GM12878 (cell line): Measurements from ENCODE around the gene SERPINH1. TPM values are rescaled to one million over a fixed set of nuclear protein-coding genes. Genes with fewer than 3 reads are reported as not detected.
A peak's percentile ranks its signal among the peaks of the same experiment; 100 is the strongest.

Experiments
- ATAC-seq: fragments of 200-7000 bp; cut with Tn5 transposase; 3 replicates; pipeline ENCODE4 v1.9.1; 2020; ENCODE audit warnings: mild to moderate bottlenecking, moderate library complexity
- BruUV-seq: library from RNA; stranded (reverse); fragments of 400-500 nt; replicated peaks from 2 replicates; lab custom pipeline; 2021; lab: Mats Ljungman, UMichigan
- CTCF ChIA-PET: fragments of 300-600 bp; sonication (Branson Sonifier 250); formaldehyde crosslinking; extraction: SDS; loops from one replicate; lab custom pipeline; 2021; ENCODE audit warnings: inconsistent platforms; lab: Yijun Ruan, JAX
- POLR2A ChIA-PET: fragments of 350-600 bp; formaldehyde crosslinking; extraction: SDS; loops from one replicate; lab custom pipeline; 2021; ENCODE audit warnings: inconsistent platforms; lab: Charles Lee
- RAD21 ChIA-PET: fragments of 300-600 bp; sonication (Branson Sonifier 250); formaldehyde crosslinking; loops from one replicate; lab custom pipeline; 2023; ENCODE audit warnings: antibody characterized with exemption; ENCODE audit not compliant: unreplicated experiment; lab: Charles Lee
- SMC1A ChIA-PET: fragments of 300-600 bp; sonication (Branson Sonifier 250); formaldehyde crosslinking; loops from one replicate; lab custom pipeline; 2023; ENCODE audit not compliant: unreplicated experiment, uncharacterized antibody; lab: Charles Lee
- DNase-seq: peaks from one replicate; pipeline ENCODE4 v3.0.0-alpha.2; 2011; ENCODE audit warnings: low read depth, low spot score
- FAIRE-seq: peaks from 3 replicates; lab custom pipeline; 2011; peaks lifted over from hg19 to GRCh38; lab: Jason Lieb, UNC
- H2AFZ ChIP-seq: 2 replicates; pipeline ENCODE4 v1.6.0; 2011; ENCODE audit warnings: low read depth, low read length, control low read depth; ENCODE audit not compliant: control insufficient read depth
- H3K27ac ChIP-seq: 2 replicates; pipeline ENCODE4 v1.5.1; 2011; ENCODE audit warnings: control low read depth; ENCODE audit not compliant: control insufficient read depth, insufficient read depth
- H3K27me3 ChIP-seq, 2 experiments: replicated peaks in 1 of 2; 2 replicates each; pipeline versions ENCODE4 v1.6.0 to v1.6.1; 2011; ENCODE audit warnings: low read length in 1 of 2; ENCODE audit not compliant: control insufficient read depth in 2 of 2, insufficient read depth in 2 of 2
- H3K36me3 ChIP-seq, 2 experiments: 2 replicates each; pipeline ENCODE4 v1.5.1; 2011; ENCODE audit warnings: low read length in 1 of 2; ENCODE audit not compliant: control insufficient read depth in 2 of 2, insufficient read depth in 2 of 2
- H3K4me1 ChIP-seq: 2 replicates; pipeline ENCODE4 v1.6.1; 2011; ENCODE audit warnings: mild to moderate bottlenecking, low read length, moderate library complexity, mixed read lengths; ENCODE audit not compliant: control insufficient read depth, insufficient read depth
- H3K4me2 ChIP-seq: 2 replicates; pipeline ENCODE4 v1.6.0; 2011; ENCODE audit warnings: control low read depth; ENCODE audit not compliant: control insufficient read depth, insufficient read depth
- H3K4me3 ChIP-seq: fragments of 200-600 bp; sonication (generic); 2 replicates; pipeline ENCODE4 v1.5.1; 2016
- H3K79me2 ChIP-seq: 2 replicates; pipeline ENCODE4 v1.6.0; 2011; ENCODE audit warnings: low read length; ENCODE audit not compliant: control insufficient read depth, insufficient read depth
- H3K9ac ChIP-seq: 2 replicates; pipeline ENCODE4 v1.8.0; 2011; ENCODE audit warnings: low read length, control low read depth, mixed read lengths; ENCODE audit not compliant: control insufficient read depth, insufficient read depth
- H3K9me3 ChIP-seq: replicated peaks from 3 replicates; pipeline ENCODE4 v1.5.1; 2011; ENCODE audit warnings: mild to moderate bottlenecking, low read length; ENCODE audit not compliant: control insufficient read depth, insufficient read depth
- H4K20me1 ChIP-seq: 2 replicates; pipeline ENCODE4 v1.6.0; 2011; ENCODE audit not compliant: control insufficient read depth, insufficient read depth
- CHD2 ChIP-seq: IDR thresholded peaks from 2 replicates; pipeline ENCODE4 v1.6.1; 2011; ENCODE audit warnings: low read depth, low read length, improper control_type of control experiment, borderline replicate concordance
- FOXM1 ChIP-seq: IDR thresholded peaks from 2 replicates; pipeline ENCODE4 v1.6.1; 2012; ENCODE audit warnings: low read depth, mild to moderate bottlenecking, inconsistent platforms, low read length, moderate library complexity
- NFXL1 ChIP-seq: fragments of 450-650 bp; IDR thresholded peaks from 2 replicates; pipeline ENCODE4 v1.6.1; 2017; ENCODE audit warnings: antibody characterized with exemption, mild to moderate bottlenecking, borderline replicate concordance
- PAX5 ChIP-seq: IDR thresholded peaks from 2 replicates; pipeline ENCODE4 v1.6.1; 2011; ENCODE audit warnings: low read depth, low read length, borderline replicate concordance
- ZNF207 ChIP-seq: fragments of 450-650 bp; IDR thresholded peaks from 2 replicates; pipeline ENCODE4 v1.6.1; 2014; ENCODE audit warnings: antibody characterized with exemption, mild to moderate bottlenecking, borderline replicate concordance
- ZNF622 ChIP-seq: fragments of 450-650 bp; IDR thresholded peaks from 2 replicates; pipeline ENCODE4 v1.6.1; 2017; ENCODE audit warnings: mild to moderate bottlenecking, inconsistent platforms
- WGBS: methylation state at CpG from one replicate; pipeline ENCODE4 v1.1.6; 2016; ENCODE audit warnings: low lambda C conversion rate; ENCODE audit not compliant: insufficient replicate concordance, insufficient coverage; ENCODE audit errors: missing lambda C conversion rate; 5-methylcytosine and 5-hydroxymethylcytosine counted together
- in situ Hi-C: fragments of 300-500 bp; cut with MboI; formaldehyde crosslinking; loops from 9 replicates; pipeline ENCODE4 v1.14.3; 2018; ENCODE audit warnings: mixed read lengths
- intact Hi-C: fragments of 100-400 bp; cut with micrococcal nuclease; formaldehyde crosslinking; loops from one replicate; pipeline ENCODE4 v1.14.2; 2022; ENCODE audit not compliant: unreplicated experiment
- polyA plus RNA-seq, 11 experiments: library from polyadenylated mRNA; depleted of rRNA in 4 of 11; unstranded in 6 of 11; stranded (reverse) in 5 of 11; fragments of >200 nt; fragmentation: Nextera tagmentation in 4 of 11; fragmentation: Illumina TruSeq in 1 of 11; extraction: Ambion mirVana in 4 of 11; extraction: Trizol in 1 of 11; gene quantifications; 1 replicate in 1 of 11; 2 replicates in 10 of 11; pipeline versions ENCODE4 v1.2.1 to v1.2.3, GENCODE V29; 2011 to 2016; ENCODE audit warnings: inconsistent platforms in 2 of 11, missing spikeins in 2 of 11, low read depth in 1 of 11
- total RNA-seq, 4 experiments: library from RNA; depleted of rRNA in 3 of 4; stranded (reverse); fragments of >200 nt in 3 of 4; fragmentation: Illumina TruSeq in 1 of 4; extraction: Trizol in 1 of 4; gene quantifications; 2 replicates each; pipeline versions ENCODE4 v1.2.1 to v1.2.3, GENCODE V29; 2013 to 2021
- TF ChIP-seq, protein P1 (sequence below): IDR thresholded peaks from 2 replicates; pipeline ENCODE4 v1.6.1; 2011; ENCODE audit warnings: borderline replicate concordance, low read depth, mild to moderate bottlenecking, moderate library complexity, mixed read lengths, low read length; ENCODE audit not compliant: insufficient read depth; ENCODE audit errors: extremely low read length

Gene SERPINH1
- total and polyA plus RNA-seq, 10 of the 15 experiments (the other 5 are each of a cell fraction or from before 2014, with no cell fraction given), result 0.34 to 19.8 (median 13.7) TPM

DNA sequence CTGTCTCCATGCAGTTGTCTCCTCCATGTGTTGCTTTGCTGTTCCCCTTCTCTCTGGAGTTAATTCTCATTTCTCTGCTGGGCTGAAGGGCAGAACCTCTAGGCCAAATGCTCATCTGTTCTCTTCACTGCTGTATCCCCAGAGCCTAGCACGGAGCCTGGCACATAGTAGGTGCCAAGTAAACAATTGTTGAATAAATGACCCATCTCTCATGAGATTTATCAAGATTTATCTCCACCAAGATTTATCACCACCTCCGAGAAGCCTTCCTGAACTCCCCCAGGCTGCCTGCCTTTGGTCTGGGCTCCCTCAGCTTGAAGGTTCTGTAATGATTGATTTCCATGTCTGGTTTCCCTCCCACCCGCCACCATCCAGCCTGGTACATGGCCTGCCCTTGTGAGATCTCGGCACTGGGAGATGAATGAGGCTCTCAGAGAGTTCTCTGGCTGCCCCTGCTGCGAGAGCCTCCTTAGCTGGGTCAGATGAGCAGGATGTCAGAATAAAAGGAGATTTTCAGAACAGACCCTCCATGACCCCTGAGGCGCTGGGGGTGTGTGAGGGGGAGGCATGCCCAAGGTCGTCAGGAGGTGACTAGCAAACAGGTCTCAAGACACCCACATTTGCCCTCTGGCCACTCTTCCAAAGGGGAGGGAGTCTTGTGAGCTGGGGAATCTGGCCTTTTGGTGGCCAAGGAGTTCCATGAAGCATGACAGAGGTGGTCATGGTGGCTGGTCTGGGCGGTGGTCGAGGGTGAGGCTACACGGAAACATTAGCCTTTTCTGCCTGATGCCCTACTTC, 33.9 kb upstream of the SERPINH1 start:
- ChIA-PET RAD21 (interaction anchor here (0.8 to 4.4 kb wide), 6 partner anchors 9 to 248 kb away, joined by 3 to 53 read pairs (median 4); no protein-coding TSS in a partner anchor), POLR2A (interaction anchor here (1.2 to 2.3 kb wide), 2 partner anchors 10 to 81 kb away, joined by 3 to 7 read pairs; no protein-coding TSS in a partner anchor), SMC1A (interaction anchor here (0.9 to 7.9 kb wide), 6 partner anchors 56 to 139 kb away, joined by 3 to 114 read pairs (median 6); no protein-coding TSS in a partner anchor), CTCF (interaction anchor here (0.8 to 15.9 kb wide), 7 partner anchors 10 to 248 kb away, joined by 3 to 288 read pairs (median 3); no protein-coding TSS in a partner anchor)
- Histone ChIP-seq H3K27ac (no peak overlapping the region), H4K20me1 (no peaks in the 10 kb centered on the region), H3K27me3 (0 out of 4 replicates have a peak, but pooled peaks cover 0 to 3% of the 10 kb centered on the region in 2 experiments), H3K4me1 (peaks cover 16% of the 10 kb centered on the region), H3K79me2 (no peaks in the 10 kb centered on the region), H3K4me2 (no peak overlapping the region), H3K9ac (no peak overlapping the region)
- ATAC-seq, result no peak
- in situ Hi-C loops, result no loop called here
- WGBS, result 20% methylated on average over 10 of the region's 10 CpGs
- BruUV-seq, result no TSS peak
- TF ChIP-seq ZNF207 (no peak), NFXL1 (no peak), CHD2 (no peak), ZNF622 (no peak), FOXM1 (no peak), PAX5 (peak; percentile 66; the same call in 1 of the 2 replicates)
- TF ChIP-seq, protein P1, sequence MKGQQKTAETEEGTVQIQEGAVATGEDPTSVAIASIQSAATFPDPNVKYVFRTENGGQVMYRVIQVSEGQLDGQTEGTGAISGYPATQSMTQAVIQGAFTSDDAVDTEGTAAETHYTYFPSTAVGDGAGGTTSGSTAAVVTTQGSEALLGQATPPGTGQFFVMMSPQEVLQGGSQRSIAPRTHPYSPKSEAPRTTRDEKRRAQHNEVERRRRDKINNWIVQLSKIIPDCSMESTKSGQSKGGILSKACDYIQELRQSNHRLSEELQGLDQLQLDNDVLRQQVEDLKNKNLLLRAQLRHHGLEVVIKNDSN, result no peak
- TF ChIP-seq, all 136 proteins: peak for 1
- FAIRE-seq (no peak), DNase-seq (no peak)
- no peaks in the 10 kb centered on the region for H3K36me3 ChIP-seq
- intact Hi-C loops, result no loop called here
- H3K9me3 ChIP-seq, result no peaks in the 10 kb centered on the region
- H3K4me3 ChIP-seq, result no peak overlapping the region
- no peak overlapping the region for H2AFZ ChIP-seq
